WTC11 (cell line): ENCODE data around the gene RRP7A. TPM values are rescaled to one million over a fixed set of nuclear protein-coding genes. Genes with fewer than 3 reads are reported as not detected.

Experiments used
- ATAC-seq: fragments of 200-7000 bp; cut with Tn5 transposase; 2 replicates; pipeline ENCODE4 v1.10.0; 2021; ENCODE audit warnings: mild to moderate bottlenecking, moderate library complexity
- CTCF ChIA-PET: fragments of 300-600 bp; sonication (Branson Sonifier 250); formaldehyde crosslinking; loops from one replicate; lab custom pipeline; 2021; ENCODE audit warnings: antibody characterized with exemption; lab: Charles Lee
- POLR2A ChIA-PET: fragments of 350-600 bp; sonication (Branson Sonifier 250); formaldehyde crosslinking; loops from one replicate; lab custom pipeline; 2021; ENCODE audit warnings: antibody characterized with exemption; lab: Charles Lee
- DNase-seq: peaks from one replicate; pipeline ENCODE4 v3.0.0; 2021; ENCODE audit warnings: low spot score
- H3K27ac Mint-ChIP-seq: 2 replicates; pipeline ENCODE4 v1.8.0; 2021; ENCODE audit warnings: mixed read lengths
- H3K27me3 Mint-ChIP-seq: 2 replicates; pipeline ENCODE4 v1.8.0; 2021; ENCODE audit warnings: low read depth, mild to moderate bottlenecking, moderate library complexity, mixed read lengths
- H3K36me3 Mint-ChIP-seq: 2 replicates; pipeline ENCODE4 v1.8.0; 2021; ENCODE audit warnings: mixed read lengths
- H3K4me1 Mint-ChIP-seq: 2 replicates; pipeline ENCODE4 v1.8.0; 2022; ENCODE audit warnings: mixed read lengths
- H3K4me3 Mint-ChIP-seq: 2 replicates; pipeline ENCODE4 v1.8.0; 2021; ENCODE audit warnings: mild to moderate bottlenecking, moderate library complexity, mixed read lengths
- H3K9me3 Mint-ChIP-seq: 2 replicates; pipeline ENCODE4 v1.8.0; 2021; ENCODE audit warnings: mixed read lengths
- CREB1 ChIP-seq: sonication (generic); formaldehyde crosslinking; IDR thresholded peaks from 2 replicates; pipeline ENCODE4 v1.8.0; 2023; ENCODE audit warnings: mild to moderate bottlenecking, missing genetic modification reagents
- CREM ChIP-seq: sonication (generic); formaldehyde crosslinking; IDR thresholded peaks from 2 replicates; pipeline ENCODE4 v1.8.1; 2022; ENCODE audit warnings: mild to moderate bottlenecking, missing genetic modification reagents, moderate library complexity
- CTCF ChIP-seq: fragments of 200-600 bp; IDR thresholded peaks from 2 replicates; pipeline ENCODE4 v1.8.0; 2022; ENCODE audit warnings: antibody characterized with exemption
- ESRRA ChIP-seq: sonication (generic); formaldehyde crosslinking; IDR thresholded peaks from 2 replicates; pipeline ENCODE4 v1.8.1; 2022; ENCODE audit warnings: mild to moderate bottlenecking, missing genetic modification reagents, borderline replicate concordance
- FOXP1 ChIP-seq: sonication (generic); formaldehyde crosslinking; IDR thresholded peaks from 2 replicates; pipeline ENCODE4 v1.8.0; 2022; ENCODE audit warnings: missing genetic modification reagents, mild to moderate bottlenecking, moderate library complexity, borderline replicate concordance
- HMGA2 ChIP-seq: fragments of 250-450 bp; sonication (Bioruptor Pico); IDR thresholded peaks from 2 replicates; pipeline ENCODE4 v1.4.0; 2021; ENCODE audit warnings: mild to moderate bottlenecking, moderate library complexity
- HMGXB4 ChIP-seq: sonication (generic); formaldehyde crosslinking; IDR thresholded peaks from 2 replicates; pipeline ENCODE4 v1.8.1; 2023; ENCODE audit warnings: mild to moderate bottlenecking, moderate library complexity, missing genetic modification reagents
- MAX ChIP-seq: sonication (generic); formaldehyde crosslinking; IDR thresholded peaks from 2 replicates; pipeline ENCODE4 v1.8.0; 2022; ENCODE audit warnings: mild to moderate bottlenecking, missing genetic modification reagents
- MXD4 ChIP-seq: fragments of 250-450 bp; sonication (Bioruptor Pico); IDR thresholded peaks from 2 replicates; pipeline ENCODE4 v1.8.0; 2021; ENCODE audit warnings: mild to moderate bottlenecking, moderate library complexity, borderline replicate concordance
- NFATC4 ChIP-seq: fragments of 250-450 bp; sonication (Bioruptor Pico); IDR thresholded peaks from 2 replicates; pipeline ENCODE4 v1.9.0; 2021; ENCODE audit warnings: mild to moderate bottlenecking
- NFYB ChIP-seq: sonication (generic); formaldehyde crosslinking; conservative IDR thresholded peaks from 2 replicates; pipeline ENCODE4 v1.8.0; 2022; ENCODE audit warnings: low read depth, missing genetic modification reagents
- RELA ChIP-seq: sonication (generic); formaldehyde crosslinking; IDR thresholded peaks from 2 replicates; pipeline ENCODE4 v1.8.1; 2022; ENCODE audit warnings: missing genetic modification reagents, mild to moderate bottlenecking, borderline replicate concordance
- SMAD4 ChIP-seq: sonication (generic); formaldehyde crosslinking; IDR thresholded peaks from 2 replicates; pipeline ENCODE4 v1.8.0; 2022; ENCODE audit warnings: mild to moderate bottlenecking, missing genetic modification reagents
- SOX15 ChIP-seq: fragments of 250-450 bp; sonication (Bioruptor Pico); IDR thresholded peaks from 2 replicates; pipeline ENCODE4 v1.9.0; 2021; ENCODE audit warnings: mild to moderate bottlenecking
- SP1 ChIP-seq: sonication (generic); formaldehyde crosslinking; conservative IDR thresholded peaks from 2 replicates; pipeline ENCODE4 v1.8.1; 2022; ENCODE audit warnings: missing genetic modification reagents
- ZNF121 ChIP-seq: sonication (generic); formaldehyde crosslinking; IDR thresholded peaks from 2 replicates; pipeline ENCODE4 v1.8.0; 2023; ENCODE audit warnings: missing genetic modification reagents
- ZNF263 ChIP-seq: sonication (generic); formaldehyde crosslinking; IDR thresholded peaks from 2 replicates; pipeline ENCODE4 v1.8.1; 2022; ENCODE audit warnings: low read depth, mild to moderate bottlenecking, moderate library complexity, missing genetic modification reagents
- ZNF396 ChIP-seq: fragments of 250-450 bp; sonication (Bioruptor Pico); IDR thresholded peaks from 2 replicates; pipeline ENCODE4 v1.8.0; 2021; ENCODE audit warnings: mild to moderate bottlenecking, moderate library complexity, borderline replicate concordance
- ZNF512 ChIP-seq: sonication (generic); formaldehyde crosslinking; IDR thresholded peaks from 2 replicates; pipeline ENCODE4 v1.8.1; 2022; ENCODE audit warnings: missing genetic modification reagents, borderline replicate concordance
- total RNA-seq: library from RNA; stranded (reverse); gene quantifications from 3 replicates; pipeline ENCODE4 v1.2.3, GENCODE V29; 2021

Gene RRP7A
- total RNA-seq, 1 experiment from 2014 or later = 95.0 TPM

- TF ChIP-seq ZNF512 (CRISPR knock-in tag) = no peak
- no peak for TF ChIP-seq RELA (CRISPR knock-in tag)
Measured at GRCh38 chr22:42475122-42475521, 44.5 kb downstream of the RRP7A start (continued).

GRCh38 chr22:42473484-42474193 lies 46.0 kb downstream of the RRP7A start:
- ATAC-seq (peak; percentile 76), DNase-seq (no peak)
- H3K36me3 Mint-ChIP-seq = no peaks in the 10 kb centered on the region
- CTCF ChIA-PET = interaction anchor here (0.5 to 3.0 kb wide), 26 partner anchors 9 to 383 kb away, joined by 3 to 25 read pairs (median 4); partner anchors contain the start of gene NDUFA6
- H3K4me3 Mint-ChIP-seq = no peak overlapping the region
- H3K9me3 Mint-ChIP-seq = no peaks in the 10 kb centered on the region
- TF ChIP-seq CTCF = peak; percentile 31
- peak; percentile 83 for TF ChIP-seq HMGA2 (CRISPR knock-in tag)
- no peak for TF ChIP-seq HMGXB4 (CRISPR knock-in tag)
- POLR2A ChIA-PET = interaction anchor here (0.6 to 1.1 kb wide), 4 partner anchors 11 to 142 kb away, joined by 3 to 4 read pairs (median 3); no protein-coding TSS in a partner anchor
- H3K27me3 Mint-ChIP-seq = peaks cover 21% of the 10 kb centered on the region
- H3K4me1 Mint-ChIP-seq = peaks cover 4% of the 10 kb centered on the region
- no peak overlapping the region for H3K27ac Mint-ChIP-seq

- no peak overlapping the region for H3K27ac Mint-ChIP-seq
- no peak overlapping the region for H3K4me3 Mint-ChIP-seq
- peaks cover 3% of the 10 kb centered on the region; the same call in 1 of the 2 replicates for H3K4me1 Mint-ChIP-seq
- H3K36me3 Mint-ChIP-seq = no peaks in the 10 kb centered on the region
- TF ChIP-seq ZNF263 (CRISPR knock-in tag) = no peak
- no peak for TF ChIP-seq SP1 (CRISPR knock-in tag)
- no peak for TF ChIP-seq MAX (CRISPR knock-in tag)
- no peak for TF ChIP-seq MXD4 (CRISPR knock-in tag)
- TF ChIP-seq ESRRA = no peak
- no peak for TF ChIP-seq SOX15
- no peak for TF ChIP-seq NFATC4 (CRISPR knock-in tag)
- TF ChIP-seq ZNF121 (CRISPR knock-in tag) = no peak
- TF ChIP-seq NFYB (CRISPR knock-in tag) = no peak
- TF ChIP-seq CREM (CRISPR knock-in tag) = no peak
- TF ChIP-seq CTCF = no peak
- no peak for TF ChIP-seq ZNF396
- no peak for TF ChIP-seq FOXP1 (CRISPR knock-in tag)
- TF ChIP-seq SMAD4 (CRISPR knock-in tag) = no peak
- TF ChIP-seq CREB1 = no peak
- ATAC-seq (no peak), DNase-seq (no peak)
- POLR2A ChIA-PET = interaction anchor here (0.8 kb wide), 1 partner anchor 10 kb away, joined by 3 read pairs; no protein-coding TSS in a partner anchor
- CTCF ChIA-PET = interaction anchor here (0.8 to 3.0 kb wide), 8 partner anchors 10 to 382 kb away, joined by 3 to 25 read pairs (median 10); partner anchors contain the start of gene NDUFA6
- H3K27me3 Mint-ChIP-seq = peaks cover 26% of the 10 kb centered on the region
- no peaks in the 10 kb centered on the region for H3K9me3 Mint-ChIP-seq
Measured at GRCh38 chr22:42472671-42473070, 46.9 kb downstream of the RRP7A start.
